NCI-H2171 treated with DMSO at 0.1 percent for 48 hours (cell line): ENCODE results near the gene ST6GALNAC4.
A peak's percentile ranks its signal among the peaks of the same experiment; 100 is the strongest.
"Not testable (repeated sequence)": the region's sequence is repeated elsewhere in the genome, so short reads cannot be mapped to it uniquely, and the experiment has no call there.

Experiments used
- DNase-seq: peaks from one replicate; lab custom pipeline; 2025; lab: John Stamatoyannopoulos, UW

Gene ST6GALNAC4

DNA sequence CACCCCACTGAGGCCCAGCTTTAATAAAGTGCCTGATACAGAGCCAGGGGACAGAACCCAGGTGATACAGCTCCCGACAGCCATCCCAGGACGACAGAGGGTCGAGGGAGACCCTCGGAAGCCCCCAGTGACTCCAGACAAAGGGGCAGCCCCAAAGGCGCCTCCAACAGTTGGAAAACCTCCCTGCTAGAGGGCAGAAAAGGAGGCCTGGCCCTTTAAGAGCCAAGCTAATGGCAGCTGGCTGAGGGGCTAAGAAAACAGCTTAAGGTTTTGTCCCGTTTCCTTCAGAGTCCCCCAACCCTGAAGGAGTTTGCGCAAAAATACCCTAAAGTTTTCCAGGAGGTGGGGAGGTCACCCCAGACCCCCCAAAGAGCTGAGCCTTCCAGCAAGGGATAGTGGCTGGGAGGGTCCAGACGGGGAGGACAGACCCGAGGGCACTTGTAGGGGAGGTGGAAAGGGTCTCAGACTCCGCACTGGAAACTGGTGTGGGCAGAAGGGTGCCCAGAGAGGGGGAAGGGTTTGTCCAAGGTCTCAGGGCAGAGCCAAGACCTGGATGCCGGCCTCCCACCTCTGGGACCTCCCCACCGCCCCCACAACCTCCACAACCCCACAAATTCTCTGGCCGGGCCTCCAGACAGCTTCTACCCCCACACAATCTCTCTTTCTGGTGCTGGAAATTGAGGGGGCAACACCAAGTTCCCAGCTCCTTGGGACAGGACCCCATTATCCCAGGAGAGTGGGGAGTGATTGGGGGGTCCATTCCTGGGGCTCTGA lies 31.1 kb downstream of the ST6GALNAC4 start:
- no peak for DNase-seq

DNA sequence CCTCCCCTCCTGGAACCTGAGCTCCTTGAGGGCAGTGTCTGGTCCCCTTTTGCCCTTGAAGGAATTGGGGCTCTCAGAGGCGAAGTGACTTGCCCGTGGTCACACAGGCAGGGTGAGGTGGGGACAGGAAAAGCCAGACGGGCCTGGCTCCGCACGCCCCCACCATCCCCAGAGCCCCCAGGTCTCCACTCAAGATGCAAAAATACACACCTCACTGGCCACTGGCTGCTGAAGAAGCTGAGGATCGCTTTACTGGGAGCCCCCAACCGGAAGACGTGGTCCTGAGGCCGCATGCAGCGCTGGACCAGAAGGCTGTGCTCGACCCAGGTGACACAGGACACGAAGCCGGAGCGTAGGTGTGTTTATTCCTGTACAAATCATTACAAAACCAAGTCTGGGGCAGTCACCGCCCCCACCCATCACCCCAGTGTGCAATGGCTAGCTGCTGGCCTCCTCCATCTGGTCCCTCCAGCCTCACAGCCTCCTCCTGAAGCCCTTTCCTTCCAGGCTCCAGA lies 31.8 kb downstream of the ST6GALNAC4 start:
- DNase-seq = no peak

- DNase-seq = peak; percentile 97
These were observed 32.4 kb downstream of the ST6GALNAC4 start for GRCh38 chr9:127884427-127884911.

DNA sequence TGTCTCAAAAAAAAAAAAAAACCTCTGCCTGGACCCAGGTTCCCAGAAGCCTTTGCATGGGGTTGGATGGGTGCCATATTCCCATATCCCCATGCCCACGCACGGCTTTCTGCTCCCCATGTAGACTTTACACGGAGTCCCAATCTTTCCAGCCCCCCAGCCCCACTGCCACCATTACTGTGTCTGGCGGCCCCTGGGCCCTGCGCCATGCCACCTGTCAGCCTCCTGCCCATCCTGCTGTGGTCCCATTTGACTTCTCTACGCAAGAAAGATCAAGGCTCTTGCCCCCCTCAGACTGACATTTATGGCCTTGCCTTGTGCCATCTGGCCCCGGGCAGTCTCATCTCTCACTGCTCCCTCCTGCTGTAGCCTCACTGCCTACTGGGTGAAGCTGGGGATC lies 32.9 kb downstream of the ST6GALNAC4 start:
- peak; percentile 94 for DNase-seq

DNA sequence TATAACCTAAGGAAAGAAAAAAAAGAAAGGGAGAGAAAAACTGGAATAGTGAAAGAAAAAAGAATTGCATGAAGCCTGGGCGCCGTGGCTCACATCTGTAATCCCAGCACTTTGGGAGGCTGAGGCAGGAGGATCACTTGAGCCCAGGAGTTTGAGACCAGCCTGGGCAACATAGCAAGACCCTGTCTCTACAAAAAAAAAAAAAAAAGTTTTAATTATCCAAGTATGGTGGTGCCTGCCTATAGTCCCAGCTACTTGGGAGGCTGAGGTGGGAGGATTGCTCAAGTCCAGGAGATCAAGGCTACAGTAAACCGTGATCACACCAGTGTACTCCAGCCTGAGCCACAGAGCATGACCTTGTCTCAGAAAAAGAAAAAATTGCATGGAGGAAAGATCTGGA lies 35.1 kb downstream of the ST6GALNAC4 start:
- DNase-seq = not testable (repeated sequence)

DNA sequence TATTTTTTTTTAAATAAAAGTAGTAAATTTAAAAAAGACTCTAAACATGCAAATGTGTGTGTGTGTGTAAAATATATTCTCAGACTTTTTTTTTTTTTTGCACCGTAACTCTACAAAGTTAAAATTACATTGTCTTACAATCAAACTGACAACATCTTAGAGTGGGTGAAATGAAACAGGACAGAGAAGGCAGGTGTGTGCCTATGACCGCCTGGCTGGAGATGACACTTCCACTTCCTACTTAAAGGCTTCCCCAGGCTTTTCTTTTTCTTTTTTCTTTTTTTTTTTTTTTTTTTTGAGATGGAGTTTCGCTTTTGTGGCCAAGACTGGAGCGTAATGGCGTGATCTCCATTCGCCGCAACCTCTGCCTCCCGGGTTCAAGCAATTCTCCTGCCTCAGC lies 36.7 kb downstream of the ST6GALNAC4 start:
- DNase-seq = no peak

GRCh38 chr9:127878652-127879390 lies 38.0 kb downstream of the ST6GALNAC4 start:
- DNase-seq = no peak

- DNase-seq = peak; percentile 31
These were observed 38.7 kb downstream of the ST6GALNAC4 start for GRCh38 chr9:127878001-127878651.

GRCh38 chr9:127877566-127877998 lies 39.3 kb downstream of the ST6GALNAC4 start, which contains the start of gene AK1:
TSS of gene AK1 (minus strand) at chr9:127877675. CDS start at chr9:127874617, 3,058 bp downstream.
- peak; percentile 66 for DNase-seq

- peak; percentile 60 for DNase-seq
These were observed 39.9 kb downstream of the ST6GALNAC4 start for GRCh38 chr9:127876764-127877562.

- no peak for DNase-seq
These were observed 40.6 kb downstream of the ST6GALNAC4 start for GRCh38 chr9:127876026-127876763.

- DNase-seq = no peak
These were observed 41.4 kb downstream of the ST6GALNAC4 start for GRCh38 chr9:127875306-127875966.

- no peak for DNase-seq
These were observed 42.3 kb downstream of the ST6GALNAC4 start for GRCh38 chr9:127874301-127875221.

- DNase-seq = no peak
These were observed 43.0 kb downstream of the ST6GALNAC4 start for GRCh38 chr9:127873886-127874285.

DNA sequence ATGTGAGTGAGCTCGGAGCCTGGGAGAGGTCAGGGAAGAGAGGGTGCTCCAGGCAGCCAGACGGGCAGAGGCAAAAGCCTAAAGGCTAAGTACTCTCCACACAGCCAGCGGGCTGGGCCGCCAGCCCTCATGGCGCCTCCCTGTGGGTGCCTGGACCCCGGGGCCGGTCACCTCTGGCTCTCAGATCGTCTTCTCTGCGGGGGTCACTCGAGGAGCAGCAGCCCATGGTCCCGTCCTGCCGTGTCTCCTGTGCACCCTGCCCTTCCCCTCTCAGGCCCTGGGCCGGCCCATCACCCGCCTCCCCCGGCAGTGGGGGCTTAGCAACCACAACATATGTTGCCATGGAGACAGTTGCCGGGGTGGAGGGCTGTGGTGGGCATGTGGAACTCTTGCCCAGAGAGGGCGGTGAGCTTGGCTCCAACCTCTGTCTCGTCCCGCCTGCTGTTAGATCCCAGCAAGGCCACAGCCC lies 43.6 kb downstream of the ST6GALNAC4 start:
- DNase-seq = no peak

- DNase-seq = no peak
These were observed 44.2 kb downstream of the ST6GALNAC4 start for GRCh38 chr9:127872369-127873222.

- DNase-seq = no peak
These were observed 45.3 kb downstream of the ST6GALNAC4 start for GRCh38 chr9:127871531-127871930.

DNA sequence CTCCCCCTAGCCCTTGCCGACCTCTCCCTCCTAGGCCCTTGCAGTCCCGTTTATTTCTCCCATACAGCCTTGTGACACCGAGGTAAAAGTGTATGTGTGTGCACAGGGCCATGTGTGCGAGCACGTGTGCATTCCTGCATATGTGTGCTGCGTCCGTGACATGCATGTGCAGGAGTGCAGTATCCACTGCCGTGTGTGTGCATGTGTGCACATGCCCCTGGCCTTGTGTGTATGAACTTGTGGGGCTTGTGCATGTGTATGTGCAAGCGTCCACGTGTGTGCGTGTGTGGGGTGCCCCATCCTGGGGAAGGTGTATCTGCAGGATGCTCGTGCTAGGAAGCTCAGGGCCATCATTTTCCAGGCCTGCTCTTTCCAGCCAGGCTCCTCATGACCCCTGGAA lies 46.0 kb downstream of the ST6GALNAC4 start:
- no peak for DNase-seq
